Activated T-cell treated with anti-CD3 and anti-CD28 coated beads, Interleukin-2, amount 50 U/mL, for 4 hours (primary cell): ENCODE results near the gene PRDM15. TPM values are rescaled to one million over a fixed set of nuclear protein-coding genes. Genes with fewer than 3 reads are reported as not detected.

Source experiments
- ATAC-seq, 2 donors: fragments of 200-7000 bp; cut with Tn5 transposase; one replicate each; pipeline ENCODE4 v1.10.0; 2021
- DNase-seq: peaks from one replicate; pipeline ENCODE4 v3.0.0-alpha.2; 2020
- H3K27me3 Mint-ChIP-seq: one replicate; pipeline ENCODE4 v1.8.0; 2021; ENCODE audit warnings: low read depth, mixed read lengths
- H3K36me3 Mint-ChIP-seq: one replicate; pipeline ENCODE4 v1.8.0; 2022; ENCODE audit warnings: mixed read lengths; ENCODE audit not compliant: insufficient read depth
- H3K4me1 Mint-ChIP-seq: one replicate; pipeline ENCODE4 v1.8.0; 2021; ENCODE audit warnings: low read depth, mixed read lengths
- H3K4me3 Mint-ChIP-seq: one replicate; pipeline ENCODE4 v1.8.0; 2021; ENCODE audit warnings: mild to moderate bottlenecking, moderate library complexity, mixed read lengths
- H3K9me3 Mint-ChIP-seq: one replicate; pipeline ENCODE4 v1.8.0; 2021; ENCODE audit warnings: mixed read lengths
- total RNA-seq, 3 donors: library from RNA; stranded (reverse); gene quantifications; one replicate each; pipeline ENCODE4 v1.2.1, GENCODE V29; 2021

PRDM15 gene
- total RNA-seq, 3 donors from 2014 or later, result 10.4 to 11.7 (median 11.4) TPM

DNA sequence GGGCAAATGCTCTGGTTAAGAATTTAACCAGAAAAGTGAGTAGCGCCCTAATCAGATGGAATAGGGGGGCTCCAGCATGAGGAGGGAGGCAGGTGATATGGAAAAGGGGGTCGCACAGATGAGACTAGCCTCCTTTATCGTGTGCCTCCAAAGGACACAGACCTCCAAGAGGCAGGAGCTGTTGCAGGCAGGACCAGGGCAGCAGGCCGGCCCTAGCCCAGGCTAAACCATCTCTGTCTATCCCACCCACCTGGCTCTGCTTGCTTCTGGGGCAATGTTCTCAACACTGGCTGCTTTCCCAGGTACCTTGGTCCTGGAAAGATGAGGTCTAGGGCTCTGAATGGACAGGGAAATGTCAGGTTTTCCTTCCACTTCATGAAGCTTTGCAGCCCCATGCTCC, 38.4 kb upstream of the PRDM15 start:
- H3K4me3 Mint-ChIP-seq, result no peak overlapping the region
- peaks cover 29% of the 10 kb centered on the region for H3K36me3 Mint-ChIP-seq
- no peak for ATAC-seq
- no peak for DNase-seq
- H3K4me1 Mint-ChIP-seq, result peaks cover 4% of the 10 kb centered on the region
- H3K9me3 Mint-ChIP-seq, result no peaks in the 10 kb centered on the region
- no peaks in the 10 kb centered on the region for H3K27me3 Mint-ChIP-seq

DNA sequence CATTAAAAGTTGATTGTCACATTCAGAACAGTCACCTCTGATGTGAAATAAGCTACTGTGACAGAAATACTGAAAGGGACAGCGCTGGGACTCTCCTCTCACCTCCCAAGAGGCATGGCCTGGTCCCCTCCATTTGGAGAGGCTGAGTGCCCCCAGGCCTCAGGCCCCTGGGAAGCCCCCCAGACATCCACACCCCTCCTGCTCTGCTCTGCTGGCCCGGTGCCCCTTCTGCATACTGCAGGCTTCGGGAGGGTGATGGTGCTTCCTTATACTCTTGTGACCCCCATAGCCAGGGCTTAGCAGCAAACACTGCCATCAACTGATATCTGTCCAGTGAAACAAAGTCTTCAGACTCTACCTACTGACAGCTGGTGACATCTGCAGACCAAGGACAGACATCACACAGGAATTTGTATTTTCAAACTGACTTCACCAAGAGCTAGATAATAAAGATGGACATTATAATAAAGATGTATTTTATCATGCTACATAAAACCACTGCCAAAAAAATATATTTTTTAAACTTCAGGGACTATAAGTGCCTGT, 37.8 kb upstream of the PRDM15 start:
- Mint-ChIP-seq H3K27me3 (no peaks in the 10 kb centered on the region), H3K4me3 (no peak overlapping the region), H3K4me1 (peaks cover 4% of the 10 kb centered on the region), H3K36me3 (peaks cover 31% of the 10 kb centered on the region), H3K9me3 (no peaks in the 10 kb centered on the region)
- DNase-seq, result no peak
- no peak for ATAC-seq

DNA sequence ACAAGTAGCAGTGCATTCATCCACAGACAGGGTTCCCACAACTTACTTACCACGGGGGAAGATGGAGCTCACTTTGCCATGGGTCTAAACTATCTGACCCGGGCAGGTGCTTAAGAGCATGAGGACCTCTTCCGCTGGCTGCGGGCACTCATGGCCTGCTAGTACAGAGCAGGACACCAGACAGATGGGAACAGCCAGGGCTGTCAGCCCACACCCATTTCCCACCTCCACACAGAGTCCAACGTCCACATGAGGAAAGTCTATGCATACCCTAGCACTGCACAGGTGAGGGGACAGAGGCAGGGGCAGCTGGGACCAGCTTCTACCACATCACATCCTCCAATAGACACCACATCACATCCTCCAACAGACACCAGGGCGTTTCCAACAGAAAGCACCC, 35.8 kb upstream of the PRDM15 start:
- H3K9me3 Mint-ChIP-seq, result no peaks in the 10 kb centered on the region
- DNase-seq (no peak), ATAC-seq (no peak)
- no peak overlapping the region for H3K4me3 Mint-ChIP-seq
- H3K4me1 Mint-ChIP-seq, result no peaks in the 10 kb centered on the region
- H3K27me3 Mint-ChIP-seq, result no peaks in the 10 kb centered on the region
- peaks cover 40% of the 10 kb centered on the region for H3K36me3 Mint-ChIP-seq

DNA sequence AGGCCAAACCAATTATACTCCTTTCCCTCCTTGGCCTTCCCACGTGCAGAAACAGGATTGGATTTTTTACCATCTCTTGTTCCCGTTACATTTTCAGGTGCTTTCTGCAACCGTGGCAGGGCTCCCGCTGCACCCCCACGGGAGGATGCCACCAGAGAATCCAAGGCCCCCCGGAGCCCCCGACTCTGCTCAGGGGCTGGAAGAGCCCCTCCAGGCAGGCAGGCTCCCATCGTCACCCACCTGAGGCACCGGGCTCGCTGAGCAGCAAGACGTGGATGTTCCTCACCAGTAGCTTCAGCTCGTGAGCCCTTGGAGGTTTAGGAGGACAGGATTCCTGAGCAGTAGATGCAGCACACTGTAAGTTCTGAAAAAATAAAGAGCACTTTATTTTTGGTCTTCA, 35.2 kb upstream of the PRDM15 start:
- no peaks in the 10 kb centered on the region for H3K27me3 Mint-ChIP-seq
- DNase-seq (no peak), ATAC-seq (no peak)
- no peaks in the 10 kb centered on the region for H3K9me3 Mint-ChIP-seq
- H3K4me3 Mint-ChIP-seq, result no peak overlapping the region
- H3K4me1 Mint-ChIP-seq, result no peaks in the 10 kb centered on the region
- peaks cover 41% of the 10 kb centered on the region for H3K36me3 Mint-ChIP-seq

DNA sequence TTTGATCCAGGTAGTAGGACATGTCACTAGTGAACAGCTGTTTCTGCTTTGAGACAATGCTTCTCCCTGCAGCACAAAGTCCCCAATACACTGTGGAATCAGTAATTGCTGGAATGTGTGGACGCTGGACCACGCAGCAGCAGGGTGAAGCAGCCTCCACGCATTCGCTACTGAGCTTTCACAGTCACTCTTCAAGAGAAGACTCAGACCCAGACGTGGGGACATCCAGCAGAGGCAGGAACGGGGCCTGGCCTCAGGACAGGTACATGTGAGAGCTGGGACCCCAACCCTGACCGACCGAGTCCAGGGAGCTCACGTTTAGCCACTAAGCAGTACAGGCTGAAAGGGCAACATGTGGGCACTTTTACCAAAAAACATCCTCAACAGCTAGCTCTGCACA, 34.1 kb upstream of the PRDM15 start:
- Mint-ChIP-seq H3K4me1 (no peaks in the 10 kb centered on the region), H3K27me3 (no peaks in the 10 kb centered on the region), H3K36me3 (peaks cover 42% of the 10 kb centered on the region), H3K4me3 (no peak overlapping the region), H3K9me3 (no peaks in the 10 kb centered on the region)
- DNase-seq, result no peak
- ATAC-seq, result no peak

DNA sequence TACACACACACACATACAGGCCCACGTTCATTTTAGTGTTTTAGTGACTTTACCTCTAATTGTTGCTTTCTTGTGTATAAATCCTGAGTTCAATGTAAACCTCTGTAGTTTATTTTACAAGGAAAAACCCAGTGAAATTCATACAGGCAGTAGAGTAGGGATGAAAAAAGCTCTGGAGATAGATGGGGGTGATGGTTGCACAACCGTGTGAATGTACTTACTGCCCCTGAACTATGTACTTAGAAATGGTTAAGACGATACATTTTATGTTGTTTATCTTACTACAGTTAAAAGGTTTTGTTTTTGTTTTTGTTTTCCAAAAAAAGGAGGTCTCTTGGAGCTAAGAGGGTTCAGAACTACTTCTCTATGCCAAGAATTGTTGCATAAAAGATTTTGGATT, 29.7 kb upstream of the PRDM15 start:
- no peak for DNase-seq
- H3K9me3 Mint-ChIP-seq, result no peaks in the 10 kb centered on the region
- no peaks in the 10 kb centered on the region for H3K4me1 Mint-ChIP-seq
- ATAC-seq, result no peak
- H3K36me3 Mint-ChIP-seq, result peaks cover 40% of the 10 kb centered on the region
- H3K4me3 Mint-ChIP-seq, result no peak overlapping the region
- H3K27me3 Mint-ChIP-seq, result no peaks in the 10 kb centered on the region

DNA sequence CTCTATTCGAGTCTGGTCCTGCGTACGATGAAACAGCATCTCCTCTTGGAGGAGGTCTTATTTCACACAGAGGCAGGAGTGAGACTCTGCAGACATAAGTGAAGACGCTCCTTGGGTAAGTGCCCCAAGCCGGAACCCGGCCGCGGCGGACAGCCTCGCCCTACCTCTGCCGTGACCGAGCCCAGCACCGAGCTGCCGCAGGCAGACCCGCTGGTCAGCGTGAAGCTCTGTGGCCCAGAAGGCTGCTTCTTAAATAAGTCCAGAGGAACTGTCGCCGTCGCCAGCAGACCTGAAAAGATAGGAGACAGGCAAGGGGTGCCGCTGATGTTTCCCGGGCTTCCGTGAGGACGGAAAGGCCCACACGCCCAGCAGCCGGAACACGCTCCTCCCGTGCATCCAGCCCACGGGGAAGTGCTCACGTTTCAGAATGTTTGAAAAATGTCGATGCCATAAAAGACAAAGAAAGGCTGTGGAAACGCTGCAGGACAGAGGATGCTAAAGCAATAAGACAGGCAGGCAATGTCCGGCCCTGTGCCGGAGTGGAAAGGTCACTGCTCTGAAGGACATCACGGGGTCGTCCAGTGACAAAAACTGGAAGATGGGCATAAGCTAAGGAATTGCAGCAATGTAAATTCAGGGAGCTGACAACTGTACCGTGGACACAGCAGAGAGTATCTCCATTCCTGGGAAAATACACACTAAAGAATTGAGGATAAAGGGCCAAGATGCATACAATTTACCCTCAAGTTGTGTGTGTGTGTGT, 28.5 kb upstream of the PRDM15 start:
- Mint-ChIP-seq H3K27me3 (no peaks in the 10 kb centered on the region), H3K4me3 (no peak overlapping the region), H3K4me1 (no peaks in the 10 kb centered on the region), H3K36me3 (peaks cover 37% of the 10 kb centered on the region), H3K9me3 (no peaks in the 10 kb centered on the region)
- DNase-seq (no peak), ATAC-seq (no peak)

DNA sequence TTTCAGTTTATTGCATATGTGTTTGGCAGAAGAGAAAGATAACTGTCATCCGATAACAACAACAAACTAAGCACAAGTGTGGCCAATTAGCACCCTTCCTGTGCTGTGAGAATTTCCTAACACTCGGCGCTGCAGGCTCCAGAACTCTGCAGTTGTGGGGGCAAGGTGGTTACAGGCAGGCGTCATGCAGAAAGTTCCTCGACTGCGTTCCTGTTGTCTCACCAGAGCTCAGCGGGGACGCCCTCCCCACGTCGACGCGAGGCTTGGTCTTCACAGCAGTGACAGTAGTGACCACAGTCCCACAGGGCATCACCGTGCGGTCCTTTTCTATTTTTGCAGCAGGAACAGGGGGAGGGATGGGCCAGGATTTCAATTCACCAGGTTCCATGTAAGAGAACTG, 27.6 kb upstream of the PRDM15 start:
- Mint-ChIP-seq H3K9me3 (no peaks in the 10 kb centered on the region), H3K27me3 (no peaks in the 10 kb centered on the region), H3K4me3 (no peak overlapping the region), H3K36me3 (peaks cover 33% of the 10 kb centered on the region), H3K4me1 (no peaks in the 10 kb centered on the region)
- DNase-seq (no peak), ATAC-seq (no peak)

DNA sequence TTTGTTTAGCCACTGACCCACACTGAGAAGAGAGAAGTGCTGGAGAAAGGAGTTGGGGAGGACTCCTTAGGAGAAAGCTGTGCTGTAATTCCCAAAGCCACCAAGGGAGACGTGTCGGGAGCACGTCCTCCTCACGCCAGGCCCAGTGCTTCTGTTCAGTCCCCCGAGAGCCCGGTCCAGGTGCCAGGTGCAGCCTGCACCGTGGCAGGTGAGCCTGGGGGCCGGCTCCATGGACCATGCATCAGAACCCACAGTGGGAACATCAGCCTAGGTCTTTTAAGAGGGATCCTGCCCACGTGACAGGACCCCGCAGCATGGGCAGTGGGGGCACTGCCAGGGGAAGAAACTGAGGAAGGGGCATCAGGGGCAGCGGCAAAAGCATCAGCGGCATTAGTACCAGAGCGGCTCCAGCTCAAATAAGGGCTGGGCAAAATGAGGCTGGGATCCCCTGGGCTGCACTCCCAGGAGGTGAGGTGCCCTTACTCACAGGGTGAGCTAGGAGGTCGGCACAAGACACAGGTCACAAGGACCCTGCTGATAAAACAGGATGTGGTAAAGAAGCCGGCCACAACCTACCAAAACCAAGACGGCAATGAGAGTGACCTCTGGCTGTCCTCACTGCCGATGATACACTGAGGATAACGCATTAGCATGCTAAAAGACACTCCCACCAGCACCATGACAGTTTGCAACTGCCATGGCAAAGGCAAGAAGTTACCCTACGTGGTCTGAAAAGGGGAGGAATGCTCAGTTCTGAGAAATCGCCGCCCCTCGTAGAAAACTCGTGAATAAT, 24.6 kb upstream of the PRDM15 start:
- Mint-ChIP-seq H3K9me3 (no peaks in the 10 kb centered on the region), H3K36me3 (peaks cover 32% of the 10 kb centered on the region), H3K4me1 (peaks cover 20% of the 10 kb centered on the region), H3K4me3 (no peak overlapping the region), H3K27me3 (no peaks in the 10 kb centered on the region)
- ATAC-seq (no peak), DNase-seq (no peak)

DNA sequence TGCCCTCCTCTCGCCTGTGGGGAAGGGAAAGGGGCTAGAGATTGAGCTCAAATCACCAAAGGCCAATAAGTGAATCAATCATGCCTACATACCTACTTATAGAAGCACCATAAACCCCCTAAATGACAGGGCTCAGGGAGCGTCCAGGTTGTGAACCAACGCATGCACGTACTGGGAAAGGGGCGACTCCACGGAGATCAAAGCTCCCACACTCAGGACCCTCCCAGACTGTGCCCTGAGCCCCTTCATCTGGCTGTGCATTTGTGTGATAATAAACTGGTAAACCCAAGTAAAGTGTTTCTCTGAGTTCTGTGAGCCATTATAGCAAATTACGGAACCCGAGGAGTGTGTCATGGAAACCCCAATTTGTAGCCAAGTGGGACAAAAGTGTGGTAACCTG, 23.8 kb upstream of the PRDM15 start:
- no peaks in the 10 kb centered on the region for H3K9me3 Mint-ChIP-seq
- H3K27me3 Mint-ChIP-seq, result no peaks in the 10 kb centered on the region
- DNase-seq (no peak), ATAC-seq (no peak)
- H3K4me3 Mint-ChIP-seq, result no peak overlapping the region
- peaks cover 30% of the 10 kb centered on the region for H3K36me3 Mint-ChIP-seq
- peaks cover 22% of the 10 kb centered on the region for H3K4me1 Mint-ChIP-seq

DNA sequence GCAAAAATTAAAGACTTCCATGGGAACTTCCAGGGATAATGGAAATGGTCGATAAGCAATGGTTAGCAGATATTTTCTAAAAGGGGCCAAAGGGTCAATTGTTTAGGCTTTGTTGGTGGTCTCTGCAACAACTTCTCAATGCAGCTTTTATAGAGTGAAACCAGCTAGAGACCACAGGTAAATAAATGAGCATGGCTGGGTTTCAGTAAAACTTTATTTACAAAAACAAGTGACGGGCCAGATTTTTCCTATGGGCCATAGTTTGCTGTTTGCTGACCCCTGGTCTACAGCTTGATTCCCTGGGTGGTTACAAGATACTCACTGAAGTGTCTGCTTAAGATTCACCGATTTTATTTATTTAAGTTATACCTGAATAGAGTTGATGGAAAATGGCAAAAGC, 22.6 kb upstream of the PRDM15 start:
- no peak for ATAC-seq
- H3K4me3 Mint-ChIP-seq, result no peak overlapping the region
- DNase-seq, result no peak
- peaks cover 24% of the 10 kb centered on the region for H3K36me3 Mint-ChIP-seq
- peaks cover 22% of the 10 kb centered on the region for H3K4me1 Mint-ChIP-seq
- no peaks in the 10 kb centered on the region for H3K9me3 Mint-ChIP-seq
- no peaks in the 10 kb centered on the region for H3K27me3 Mint-ChIP-seq

DNA sequence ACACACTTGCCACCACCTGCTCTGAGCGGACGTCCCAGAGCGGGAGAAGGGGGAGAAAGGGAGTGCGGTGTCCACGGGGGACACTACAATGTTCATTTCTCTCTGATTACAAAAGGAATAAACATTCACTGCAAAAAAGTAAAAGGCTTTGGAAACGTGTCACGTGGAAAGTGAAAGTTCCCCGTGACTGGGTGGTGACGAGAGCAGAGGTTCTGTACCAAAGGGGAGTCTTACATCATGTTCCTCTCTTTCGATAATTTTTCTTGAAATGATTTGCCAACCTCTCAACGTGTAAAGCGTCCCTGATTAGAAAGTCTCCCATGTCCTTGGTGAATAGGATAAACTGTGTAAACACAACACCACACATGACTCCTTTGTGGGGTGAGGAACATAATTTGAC, 22.0 kb upstream of the PRDM15 start:
- ATAC-seq, result peak; percentile 34 to 56
- H3K27me3 Mint-ChIP-seq, result no peaks in the 10 kb centered on the region
- H3K9me3 Mint-ChIP-seq, result no peaks in the 10 kb centered on the region
- H3K36me3 Mint-ChIP-seq, result peaks cover 18% of the 10 kb centered on the region
- H3K4me3 Mint-ChIP-seq, result no peak overlapping the region
- H3K4me1 Mint-ChIP-seq, result peaks cover 24% of the 10 kb centered on the region
- no peak for DNase-seq

DNA sequence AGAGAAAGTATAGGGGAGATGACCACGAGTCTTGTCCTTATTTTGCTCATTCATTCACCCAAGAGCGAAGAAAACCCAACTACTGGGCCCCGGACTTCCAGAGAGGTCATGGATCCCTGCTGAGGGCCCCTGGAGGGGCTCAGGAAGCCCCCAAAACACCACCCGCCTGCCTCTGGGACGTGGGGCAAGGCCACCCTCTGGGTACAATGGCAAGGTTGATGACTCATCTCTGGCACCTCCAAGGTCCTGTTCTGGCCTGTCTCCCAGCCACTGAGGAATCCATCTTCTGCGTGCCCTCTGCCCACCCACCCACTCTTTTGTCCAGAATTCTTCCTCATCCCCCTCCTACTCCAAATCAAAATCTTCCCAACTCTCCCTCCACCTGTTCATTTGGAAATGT, 21.3 kb upstream of the PRDM15 start:
- Mint-ChIP-seq H3K4me1 (peaks cover 29% of the 10 kb centered on the region), H3K36me3 (peaks cover 15% of the 10 kb centered on the region), H3K4me3 (no peak overlapping the region), H3K27me3 (no peaks in the 10 kb centered on the region), H3K9me3 (no peaks in the 10 kb centered on the region)
- DNase-seq (no peak), ATAC-seq (no peak)

DNA sequence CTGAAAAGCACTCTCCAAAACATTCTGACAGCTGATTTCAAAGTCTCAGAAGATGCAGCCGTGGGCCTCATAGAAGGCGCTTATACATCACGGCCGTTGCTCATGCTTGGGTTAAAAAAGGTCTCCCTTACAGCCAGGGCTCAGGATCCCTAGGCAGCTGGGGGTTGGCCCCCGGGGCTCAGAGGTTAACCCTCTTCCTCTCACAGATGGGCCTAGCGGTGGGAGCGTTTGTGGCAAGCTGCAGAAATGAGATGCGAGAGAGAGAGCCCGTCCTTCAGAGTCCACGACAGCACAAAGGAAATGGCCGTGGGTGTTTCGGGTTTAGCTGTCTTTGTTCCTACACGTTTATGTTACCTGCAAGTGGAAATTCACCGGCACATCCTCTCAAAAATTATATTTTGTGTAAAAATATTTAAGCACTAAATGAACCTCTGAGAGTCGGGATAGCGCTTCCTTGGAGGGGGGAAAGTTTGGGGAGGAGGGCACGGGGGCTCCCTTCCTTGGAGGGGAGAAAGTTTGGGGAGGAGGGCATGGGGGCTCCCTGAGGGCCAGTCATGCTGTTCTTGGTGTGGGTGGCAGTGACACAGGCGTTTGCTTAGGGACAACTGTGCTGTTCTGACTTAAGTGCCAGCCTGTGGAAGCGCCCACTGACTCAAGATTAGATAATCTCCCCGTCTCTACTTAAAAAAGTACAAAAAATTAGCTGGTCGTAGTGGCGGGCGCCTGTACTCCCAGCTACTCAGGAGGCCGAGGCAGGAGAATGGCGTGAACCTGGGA, 20.5 kb upstream of the PRDM15 start:
- Mint-ChIP-seq H3K9me3 (no peaks in the 10 kb centered on the region), H3K27me3 (no peaks in the 10 kb centered on the region), H3K36me3 (peaks cover 13% of the 10 kb centered on the region), H3K4me3 (peak overlapping the region; percentile 24), H3K4me1 (peaks cover 31% of the 10 kb centered on the region)
- ATAC-seq (peak; percentile 72 to 79), DNase-seq (no peak)
